SK-N-SH treated with all-trans-retinoic acid at 6 μM for 48 hours (cell line): ENCODE measurements around the gene ABCC3.

Source experiments
- ATAC-seq: fragments of 200-7000 bp; cut with Tn5 transposase; 3 replicates; pipeline ENCODE4 v1.9.1; 2020; ENCODE audit warnings: mild to moderate bottlenecking, moderate library complexity
- ARNTL ChIP-seq: fragments of 450-650 bp; formaldehyde crosslinking; IDR thresholded peaks from 2 replicates; pipeline ENCODE4 v1.5.0; 2020; ENCODE audit warnings: low read depth, mild to moderate bottlenecking, moderate library complexity, borderline replicate concordance
- BACH2 ChIP-seq: fragments of 250-450 bp; sonication (Bioruptor Pico); IDR thresholded peaks from 2 replicates; pipeline ENCODE4 v1.9.0; 2021; ENCODE audit warnings: mild to moderate bottlenecking, borderline replicate concordance
- CSDC2 ChIP-seq: fragments of 250-450 bp; sonication (Bioruptor Pico); IDR thresholded peaks from 2 replicates; pipeline ENCODE4 v1.5.0; 2020; ENCODE audit warnings: mild to moderate bottlenecking, moderate library complexity
- ESRRG ChIP-seq: fragments of 250-450 bp; sonication (Bioruptor Pico); IDR thresholded peaks from 2 replicates; pipeline ENCODE4 v1.6.1; 2021; ENCODE audit warnings: mild to moderate bottlenecking
- ISL1 ChIP-seq: fragments of 250-450 bp; sonication (Bioruptor Pico); IDR thresholded peaks from 2 replicates; pipeline ENCODE4 v2.1.2; 2022; ENCODE audit warnings: mild to moderate bottlenecking, moderate library complexity
- OSR1 ChIP-seq: fragments of 250-450 bp; sonication (Bioruptor Pico); IDR thresholded peaks from 2 replicates; pipeline ENCODE4 v1.8.0; 2022; ENCODE audit warnings: moderate library complexity, mild to moderate bottlenecking, inconsistent platforms
- PPARA ChIP-seq: fragments of 250-450 bp; sonication (Bioruptor Pico); IDR thresholded peaks from 2 replicates; pipeline ENCODE4 v1.5.0; 2020; ENCODE audit warnings: mild to moderate bottlenecking, borderline replicate concordance
- RARB ChIP-seq: fragments of 250-450 bp; sonication (Bioruptor Pico); IDR thresholded peaks from 2 replicates; pipeline ENCODE4 v1.8.0; 2021; ENCODE audit warnings: mild to moderate bottlenecking, moderate library complexity
- SNAI2 ChIP-seq: fragments of 250-450 bp; sonication (Bioruptor Pico); IDR thresholded peaks from 2 replicates; pipeline ENCODE4 v1.5.0; 2020; ENCODE audit warnings: mild to moderate bottlenecking, moderate library complexity
- TCF4 ChIP-seq: fragments of 250-450 bp; sonication (Bioruptor Pico); IDR thresholded peaks from 2 replicates; pipeline ENCODE4 v1.8.0; 2021; ENCODE audit warnings: mild to moderate bottlenecking, moderate library complexity, borderline replicate concordance
- TOX ChIP-seq: fragments of 250-450 bp; sonication (Bioruptor Pico); IDR thresholded peaks from 2 replicates; pipeline ENCODE4 v1.8.0; 2021; ENCODE audit warnings: mild to moderate bottlenecking, moderate library complexity, borderline replicate concordance
- ZC3H10 ChIP-seq: fragments of 250-450 bp; sonication (Bioruptor Pico); IDR thresholded peaks from 2 replicates; pipeline ENCODE4 v1.5.1; 2021; ENCODE audit warnings: mild to moderate bottlenecking, moderate library complexity
- ZFP3 ChIP-seq: fragments of 250-450 bp; sonication (Bioruptor Pico); IDR thresholded peaks from 2 replicates; pipeline ENCODE4 v1.5.0; 2020; ENCODE audit warnings: mild to moderate bottlenecking, moderate library complexity
- ZNF565 ChIP-seq: fragments of 450-650 bp; formaldehyde crosslinking; conservative IDR thresholded peaks from 2 replicates; pipeline ENCODE4 v1.5.0; 2020; ENCODE audit warnings: low read depth, mild to moderate bottlenecking, moderate library complexity
- ZNF8 ChIP-seq: fragments of 450-650 bp; formaldehyde crosslinking; IDR thresholded peaks from 2 replicates; pipeline ENCODE4 v1.5.0; 2020; ENCODE audit warnings: mild to moderate bottlenecking, moderate library complexity
- TF ChIP-seq, protein P1 (sequence below): fragments of 250-450 bp; sonication (Bioruptor Pico); IDR thresholded peaks from 2 replicates; pipeline ENCODE4 v1.8.0; 2021; ENCODE audit warnings: low read depth, mild to moderate bottlenecking, moderate library complexity, borderline replicate concordance
- TF ChIP-seq, protein P2 (sequence below): fragments of 250-450 bp; sonication (Bioruptor Pico); IDR thresholded peaks from 2 replicates; pipeline ENCODE4 v1.8.0; 2020; ENCODE audit warnings: mild to moderate bottlenecking, moderate library complexity, borderline replicate concordance
- TF ChIP-seq, protein P3 (sequence below): fragments of 250-450 bp; sonication (Bioruptor Pico); IDR thresholded peaks from 2 replicates; pipeline ENCODE4 v1.5.0; 2020; ENCODE audit warnings: mild to moderate bottlenecking, moderate library complexity
- TF ChIP-seq, protein P4 (sequence below): fragments of 250-450 bp; sonication (Bioruptor Pico); IDR thresholded peaks from 2 replicates; pipeline ENCODE4 v1.5.1; 2020; ENCODE audit warnings: low read depth, mild to moderate bottlenecking, moderate library complexity
- TF ChIP-seq, protein P5 (sequence below): fragments of 250-450 bp; sonication (Bioruptor Pico); IDR thresholded peaks from 2 replicates; pipeline ENCODE4 v1.5.1; 2021; ENCODE audit warnings: mild to moderate bottlenecking, moderate library complexity

Gene ABCC3

DNA sequence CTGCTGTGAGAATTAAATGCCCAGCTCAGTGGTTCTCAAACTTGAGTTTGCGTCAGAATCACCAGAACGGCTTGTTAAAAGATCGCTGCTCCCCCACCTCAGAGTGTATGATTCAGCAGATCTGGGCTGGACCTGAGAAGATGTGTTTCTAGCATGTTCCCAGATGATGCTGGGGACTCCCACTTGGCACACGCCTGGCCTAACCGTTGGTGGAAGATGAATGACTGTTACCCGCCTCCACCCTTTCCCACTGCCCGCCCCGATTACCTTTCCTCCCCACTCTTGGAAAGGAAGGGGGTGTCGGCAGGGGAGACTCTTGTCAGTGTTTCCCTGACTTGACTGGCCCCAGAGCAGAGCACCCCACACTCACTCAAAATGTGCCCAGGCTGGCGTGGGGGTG is 29.3 kb upstream of the ABCC3 start:
- TF ChIP-seq, protein P1, sequence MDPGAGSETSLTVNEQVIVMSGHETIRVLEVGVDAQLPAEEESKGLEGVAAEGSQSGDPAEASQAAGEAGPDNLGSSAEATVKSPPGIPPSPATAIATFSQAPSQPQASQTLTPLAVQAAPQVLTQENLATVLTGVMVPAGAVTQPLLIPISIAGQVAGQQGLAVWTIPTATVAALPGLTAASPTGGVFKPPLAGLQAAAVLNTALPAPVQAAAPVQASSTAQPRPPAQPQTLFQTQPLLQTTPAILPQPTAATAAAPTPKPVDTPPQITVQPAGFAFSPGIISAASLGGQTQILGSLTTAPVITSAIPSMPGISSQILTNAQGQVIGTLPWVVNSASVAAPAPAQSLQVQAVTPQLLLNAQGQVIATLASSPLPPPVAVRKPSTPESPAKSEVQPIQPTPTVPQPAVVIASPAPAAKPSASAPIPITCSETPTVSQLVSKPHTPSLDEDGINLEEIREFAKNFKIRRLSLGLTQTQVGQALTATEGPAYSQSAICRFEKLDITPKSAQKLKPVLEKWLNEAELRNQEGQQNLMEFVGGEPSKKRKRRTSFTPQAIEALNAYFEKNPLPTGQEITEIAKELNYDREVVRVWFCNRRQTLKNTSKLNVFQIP: no peak
- no peak for TF ChIP-seq ZNF565 (CRISPR knock-in tag)
- TF ChIP-seq, protein P2, sequence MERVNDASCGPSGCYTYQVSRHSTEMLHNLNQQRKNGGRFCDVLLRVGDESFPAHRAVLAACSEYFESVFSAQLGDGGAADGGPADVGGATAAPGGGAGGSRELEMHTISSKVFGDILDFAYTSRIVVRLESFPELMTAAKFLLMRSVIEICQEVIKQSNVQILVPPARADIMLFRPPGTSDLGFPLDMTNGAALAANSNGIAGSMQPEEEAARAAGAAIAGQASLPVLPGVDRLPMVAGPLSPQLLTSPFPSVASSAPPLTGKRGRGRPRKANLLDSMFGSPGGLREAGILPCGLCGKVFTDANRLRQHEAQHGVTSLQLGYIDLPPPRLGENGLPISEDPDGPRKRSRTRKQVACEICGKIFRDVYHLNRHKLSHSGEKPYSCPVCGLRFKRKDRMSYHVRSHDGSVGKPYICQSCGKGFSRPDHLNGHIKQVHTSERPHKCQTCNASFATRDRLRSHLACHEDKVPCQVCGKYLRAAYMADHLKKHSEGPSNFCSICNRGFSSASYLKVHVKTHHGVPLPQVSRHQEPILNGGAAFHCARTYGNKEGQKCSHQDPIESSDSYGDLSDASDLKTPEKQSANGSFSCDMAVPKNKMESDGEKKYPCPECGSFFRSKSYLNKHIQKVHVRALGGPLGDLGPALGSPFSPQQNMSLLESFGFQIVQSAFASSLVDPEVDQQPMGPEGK (CRISPR knock-in tag): no peak
- TF ChIP-seq, protein P3, sequence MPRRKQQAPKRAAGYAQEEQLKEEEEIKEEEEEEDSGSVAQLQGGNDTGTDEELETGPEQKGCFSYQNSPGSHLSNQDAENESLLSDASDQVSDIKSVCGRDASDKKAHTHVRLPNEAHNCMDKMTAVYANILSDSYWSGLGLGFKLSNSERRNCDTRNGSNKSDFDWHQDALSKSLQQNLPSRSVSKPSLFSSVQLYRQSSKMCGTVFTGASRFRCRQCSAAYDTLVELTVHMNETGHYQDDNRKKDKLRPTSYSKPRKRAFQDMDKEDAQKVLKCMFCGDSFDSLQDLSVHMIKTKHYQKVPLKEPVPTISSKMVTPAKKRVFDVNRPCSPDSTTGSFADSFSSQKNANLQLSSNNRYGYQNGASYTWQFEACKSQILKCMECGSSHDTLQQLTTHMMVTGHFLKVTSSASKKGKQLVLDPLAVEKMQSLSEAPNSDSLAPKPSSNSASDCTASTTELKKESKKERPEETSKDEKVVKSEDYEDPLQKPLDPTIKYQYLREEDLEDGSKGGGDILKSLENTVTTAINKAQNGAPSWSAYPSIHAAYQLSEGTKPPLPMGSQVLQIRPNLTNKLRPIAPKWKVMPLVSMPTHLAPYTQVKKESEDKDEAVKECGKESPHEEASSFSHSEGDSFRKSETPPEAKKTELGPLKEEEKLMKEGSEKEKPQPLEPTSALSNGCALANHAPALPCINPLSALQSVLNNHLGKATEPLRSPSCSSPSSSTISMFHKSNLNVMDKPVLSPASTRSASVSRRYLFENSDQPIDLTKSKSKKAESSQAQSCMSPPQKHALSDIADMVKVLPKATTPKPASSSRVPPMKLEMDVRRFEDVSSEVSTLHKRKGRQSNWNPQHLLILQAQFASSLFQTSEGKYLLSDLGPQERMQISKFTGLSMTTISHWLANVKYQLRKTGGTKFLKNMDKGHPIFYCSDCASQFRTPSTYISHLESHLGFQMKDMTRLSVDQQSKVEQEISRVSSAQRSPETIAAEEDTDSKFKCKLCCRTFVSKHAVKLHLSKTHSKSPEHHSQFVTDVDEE (CRISPR knock-in tag): no peak
- TF ChIP-seq ESRRG (CRISPR knock-in tag): no peak
- no peak for TF ChIP-seq PPARA (CRISPR knock-in tag)
- no peak for TF ChIP-seq OSR1 (CRISPR knock-in tag)
- no peak for ATAC-seq

DNA sequence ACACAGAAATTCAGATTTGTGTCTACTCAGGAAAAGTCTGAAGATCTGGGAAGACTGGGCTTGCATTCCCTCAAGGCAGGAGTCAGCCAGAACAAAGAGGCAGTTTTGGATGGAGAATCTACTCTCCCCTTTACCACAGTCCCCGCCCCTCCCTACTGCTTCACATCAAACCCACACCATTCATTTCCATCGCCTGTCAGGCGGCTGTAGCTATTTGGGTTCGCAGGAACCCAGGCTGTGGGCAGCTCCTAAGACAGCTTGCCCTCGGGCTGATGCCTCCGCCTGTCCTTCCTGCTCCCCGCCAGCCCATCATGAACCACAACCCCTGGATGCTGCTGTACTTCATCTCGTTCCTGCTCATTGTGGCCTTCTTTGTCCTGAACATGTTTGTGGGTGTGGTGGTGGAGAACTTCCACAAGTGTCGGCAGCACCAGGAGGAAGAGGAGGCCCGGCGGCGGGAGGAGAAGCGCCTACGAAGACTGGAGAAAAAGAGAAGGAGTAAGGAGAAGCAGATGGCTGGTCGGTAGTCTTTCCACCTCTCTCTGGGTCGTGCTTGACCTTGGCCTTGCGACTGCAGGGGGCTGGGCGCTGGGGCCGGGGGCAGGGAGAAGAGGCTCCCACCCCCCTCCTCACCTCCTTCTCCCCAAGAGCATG is 27.0 kb upstream of the ABCC3 start:
- ATAC-seq: no peak
- no peak for TF ChIP-seq ZNF565 (CRISPR knock-in tag)
- TF ChIP-seq, protein P4, sequence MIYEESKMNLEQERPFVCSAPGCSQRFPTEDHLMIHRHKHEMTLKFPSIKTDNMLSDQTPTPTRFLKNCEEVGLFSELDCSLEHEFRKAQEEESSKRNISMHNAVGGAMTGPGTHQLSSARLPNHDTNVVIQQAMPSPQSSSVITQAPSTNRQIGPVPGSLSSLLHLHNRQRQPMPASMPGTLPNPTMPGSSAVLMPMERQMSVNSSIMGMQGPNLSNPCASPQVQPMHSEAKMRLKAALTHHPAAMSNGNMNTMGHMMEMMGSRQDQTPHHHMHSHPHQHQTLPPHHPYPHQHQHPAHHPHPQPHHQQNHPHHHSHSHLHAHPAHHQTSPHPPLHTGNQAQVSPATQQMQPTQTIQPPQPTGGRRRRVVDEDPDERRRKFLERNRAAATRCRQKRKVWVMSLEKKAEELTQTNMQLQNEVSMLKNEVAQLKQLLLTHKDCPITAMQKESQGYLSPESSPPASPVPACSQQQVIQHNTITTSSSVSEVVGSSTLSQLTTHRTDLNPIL: no peak
- no peak for TF ChIP-seq PPARA (CRISPR knock-in tag)
- no peak for TF ChIP-seq ZFP3 (CRISPR knock-in tag)
- TF ChIP-seq, protein P3 (CRISPR knock-in tag): no peak

DNA sequence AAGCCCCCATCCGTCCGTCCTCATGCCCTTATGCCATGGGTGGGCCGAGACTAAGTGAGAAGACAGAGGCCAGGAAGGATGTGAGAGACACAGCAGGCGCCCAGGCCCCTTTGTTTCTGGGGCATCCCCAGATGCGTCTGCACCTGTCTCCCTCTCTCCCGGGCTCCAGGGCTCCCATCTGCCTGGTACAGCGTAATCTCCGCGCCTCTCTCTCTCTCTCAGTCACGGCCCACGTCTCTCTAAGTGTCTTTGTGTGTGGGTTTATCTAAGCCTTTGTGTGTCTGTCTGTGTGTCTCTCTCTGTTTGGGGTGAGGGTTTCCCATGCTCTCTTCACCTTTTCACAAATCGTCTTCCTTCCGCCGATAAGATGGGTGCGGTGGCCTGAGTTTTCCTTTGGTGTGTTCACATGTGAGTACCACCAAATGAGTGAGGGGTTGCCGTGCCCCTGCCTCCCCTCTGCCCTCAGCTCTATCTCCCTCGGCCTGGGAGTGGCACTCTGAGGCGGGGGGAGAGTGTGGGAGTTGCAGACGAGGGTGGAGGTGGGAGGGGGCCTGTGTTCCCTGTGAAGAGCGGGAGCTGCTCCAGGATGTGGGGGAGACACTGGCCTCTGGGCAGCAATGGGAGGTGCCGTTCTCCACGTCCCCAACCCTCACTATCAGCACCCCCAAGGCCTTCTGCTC is 25.8 kb upstream of the ABCC3 start:
- no peak for ATAC-seq
- TF ChIP-seq ZFP3 (CRISPR knock-in tag) (no peak), RARB (CRISPR knock-in tag) (no peak), OSR1 (CRISPR knock-in tag) (no peak), TOX (CRISPR knock-in tag) (no peak), ISL1 (CRISPR knock-in tag) (no peak), ARNTL (CRISPR knock-in tag) (no peak), ZNF8 (CRISPR knock-in tag) (no peak), PPARA (CRISPR knock-in tag) (no peak), SNAI2 (CRISPR knock-in tag) (no peak), TCF4 (CRISPR knock-in tag) (no peak), BACH2 (no peak), CSDC2 (CRISPR knock-in tag) (no peak), ZC3H10 (no peak)
- TF ChIP-seq, protein P3 (CRISPR knock-in tag): no peak
- TF ChIP-seq, protein P5, sequence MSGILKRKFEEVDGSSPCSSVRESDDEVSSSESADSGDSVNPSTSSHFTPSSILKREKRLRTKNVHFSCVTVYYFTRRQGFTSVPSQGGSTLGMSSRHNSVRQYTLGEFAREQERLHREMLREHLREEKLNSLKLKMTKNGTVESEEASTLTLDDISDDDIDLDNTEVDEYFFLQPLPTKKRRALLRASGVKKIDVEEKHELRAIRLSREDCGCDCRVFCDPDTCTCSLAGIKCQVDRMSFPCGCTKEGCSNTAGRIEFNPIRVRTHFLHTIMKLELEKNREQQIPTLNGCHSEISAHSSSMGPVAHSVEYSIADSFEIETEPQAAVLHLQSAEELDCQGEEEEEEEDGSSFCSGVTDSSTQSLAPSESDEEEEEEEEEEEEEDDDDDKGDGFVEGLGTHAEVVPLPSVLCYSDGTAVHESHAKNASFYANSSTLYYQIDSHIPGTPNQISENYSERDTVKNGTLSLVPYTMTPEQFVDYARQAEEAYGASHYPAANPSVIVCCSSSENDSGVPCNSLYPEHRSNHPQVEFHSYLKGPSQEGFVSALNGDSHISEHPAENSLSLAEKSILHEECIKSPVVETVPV (CRISPR knock-in tag): no peak
